GM10847 (cell line): ENCODE results near the gene KCNIP4.

Experiments
- POLR2A ChIP-seq: IDR thresholded peaks from 2 replicates; pipeline ENCODE4 v1.6.1; 2011; ENCODE audit not compliant: insufficient read length; ENCODE audit errors: extremely low read depth

Gene KCNIP4

GRCh38 chr4:21177871-21178270 lies 770.7 kb downstream of the KCNIP4 start:
- TF ChIP-seq POLR2A: no peak

- TF ChIP-seq POLR2A: no peak
Observed at GRCh38 chr4:21177092-21177491, 771.5 kb downstream of the KCNIP4 start.

- no peak for TF ChIP-seq POLR2A
Observed at GRCh38 chr4:21167711-21168110, 780.9 kb downstream of the KCNIP4 start.

- no peak for TF ChIP-seq POLR2A
Observed at GRCh38 chr4:21155367-21155766, 793.2 kb downstream of the KCNIP4 start.

GRCh38 chr4:21139327-21139726 lies 809.2 kb downstream of the KCNIP4 start:
- TF ChIP-seq POLR2A: no peak

- TF ChIP-seq POLR2A: no peak
Observed at GRCh38 chr4:21136051-21136630, 812.4 kb downstream of the KCNIP4 start.

GRCh38 chr4:21134994-21135393 lies 813.6 kb downstream of the KCNIP4 start:
- TF ChIP-seq POLR2A: no peak

GRCh38 chr4:21130606-21131005 lies 818.0 kb downstream of the KCNIP4 start:
- TF ChIP-seq POLR2A: no peak

GRCh38 chr4:21126014-21126512 lies 822.5 kb downstream of the KCNIP4 start:
- TF ChIP-seq POLR2A: no peak

GRCh38 chr4:21118301-21118700 lies 830.3 kb downstream of the KCNIP4 start:
- no peak for TF ChIP-seq POLR2A

- TF ChIP-seq POLR2A: no peak
Observed at GRCh38 chr4:21117541-21118180, 830.9 kb downstream of the KCNIP4 start.

GRCh38 chr4:21113496-21114223 lies 834.9 kb downstream of the KCNIP4 start:
- TF ChIP-seq POLR2A: no peak

- no peak for TF ChIP-seq POLR2A
Observed at GRCh38 chr4:21102667-21103066, 845.9 kb downstream of the KCNIP4 start.

GRCh38 chr4:21097865-21098264 lies 850.7 kb downstream of the KCNIP4 start:
- no peak for TF ChIP-seq POLR2A

- TF ChIP-seq POLR2A: no peak
Observed at GRCh38 chr4:21097026-21097425, 851.5 kb downstream of the KCNIP4 start.

- no peak for TF ChIP-seq POLR2A
Observed at GRCh38 chr4:21092531-21092930, 856.0 kb downstream of the KCNIP4 start.

- no peak for TF ChIP-seq POLR2A
Observed at GRCh38 chr4:21090094-21090666, 858.4 kb downstream of the KCNIP4 start.

- no peak for TF ChIP-seq POLR2A
Observed at GRCh38 chr4:21083413-21083812, 865.2 kb downstream of the KCNIP4 start.
